Measurements from ENCODE around the gene MIDN.
"Not testable (repeated sequence)": the region's sequence is repeated elsewhere in the genome, so short reads cannot be mapped to it uniquely, and the experiment has no call there.

Gene MIDN

DNA sequence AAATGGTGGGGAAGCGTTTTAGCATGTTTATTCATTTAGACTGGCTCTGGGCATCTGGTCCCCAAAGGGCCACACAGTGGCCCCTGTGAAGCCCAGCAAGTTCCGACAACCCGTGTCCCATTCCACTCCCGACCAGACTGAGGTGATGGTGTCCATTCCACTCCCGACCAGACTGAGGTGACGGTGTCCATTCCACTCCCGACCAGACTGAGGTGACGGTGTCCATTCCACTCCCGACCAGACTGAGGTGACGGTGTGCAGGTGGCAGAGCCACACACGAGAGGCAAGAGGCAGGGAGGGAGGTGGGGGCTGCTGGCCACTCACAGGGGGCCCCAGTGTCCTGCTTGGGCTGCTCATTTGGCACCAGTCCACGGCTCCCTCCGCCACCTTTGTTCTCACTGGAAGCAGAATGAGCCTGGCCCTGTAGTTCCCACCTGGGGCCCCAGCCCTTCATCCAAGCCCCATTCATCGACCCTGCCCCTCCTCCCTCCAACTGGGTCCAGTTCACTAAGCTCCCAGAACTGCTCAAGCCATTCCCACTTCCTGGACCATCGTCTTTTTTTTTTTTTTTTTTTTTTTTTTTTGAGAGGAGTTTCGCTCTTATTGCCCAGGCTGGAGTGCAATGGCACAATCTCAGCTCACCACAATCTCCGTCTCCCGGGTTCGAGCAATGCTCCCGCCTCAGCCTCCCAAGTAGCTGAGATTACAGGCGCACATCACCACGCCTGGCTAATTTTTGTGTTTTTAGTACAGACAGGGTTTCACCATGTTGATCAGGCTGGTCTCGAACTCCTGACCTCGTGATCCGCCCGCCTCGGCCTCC, 1.9 kb upstream of the MIDN start:
- DNase-seq = not testable (repeated sequence)

DNA sequence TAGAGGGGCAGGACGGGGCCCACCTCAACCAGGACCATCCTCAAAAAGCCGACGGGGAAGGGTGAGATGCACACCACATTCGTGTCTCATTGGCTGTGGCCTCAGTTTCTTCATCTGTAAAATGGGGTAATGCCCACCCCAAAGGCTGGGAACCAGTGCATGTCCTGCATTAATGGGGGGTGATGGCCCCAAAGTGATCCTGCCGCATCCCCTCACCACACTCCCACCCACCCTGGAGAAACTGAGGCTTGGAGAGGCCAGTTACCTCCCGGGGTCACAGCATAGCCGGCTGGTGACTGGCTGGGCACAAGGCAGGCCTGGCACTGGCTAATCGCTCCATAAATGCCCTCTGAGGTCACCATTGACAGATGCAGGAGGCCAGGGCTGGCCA, 640 bp upstream of the MIDN start:
- DNase-seq = no peak

DNA sequence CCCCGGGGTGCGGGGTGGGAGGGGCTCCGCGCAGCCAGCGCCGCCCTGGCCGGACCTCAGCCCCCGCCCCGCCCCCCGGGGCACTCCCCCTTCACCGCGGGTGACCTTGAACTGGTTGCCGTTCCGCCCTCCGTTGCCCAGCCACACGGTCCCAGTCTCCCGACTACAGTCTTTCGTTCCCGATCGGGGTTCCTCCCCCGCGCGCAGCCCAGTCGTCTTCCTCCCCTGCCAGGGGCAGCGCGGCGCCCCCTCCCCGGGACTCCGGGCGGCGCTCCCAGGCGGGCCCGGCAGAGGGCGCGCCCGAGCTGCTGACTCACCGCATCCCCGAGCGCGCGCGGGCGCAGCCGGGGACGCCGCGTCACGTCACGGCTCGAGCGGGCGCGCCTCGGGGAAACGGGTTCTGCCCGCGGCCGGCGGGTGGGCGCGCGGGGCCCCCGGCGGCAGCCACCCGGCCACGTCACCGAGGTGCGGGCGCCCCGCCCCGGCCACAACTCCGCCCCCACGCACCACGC, 459 bp downstream of the MIDN start:
- peak; percentile 91 for DNase-seq

DNA sequence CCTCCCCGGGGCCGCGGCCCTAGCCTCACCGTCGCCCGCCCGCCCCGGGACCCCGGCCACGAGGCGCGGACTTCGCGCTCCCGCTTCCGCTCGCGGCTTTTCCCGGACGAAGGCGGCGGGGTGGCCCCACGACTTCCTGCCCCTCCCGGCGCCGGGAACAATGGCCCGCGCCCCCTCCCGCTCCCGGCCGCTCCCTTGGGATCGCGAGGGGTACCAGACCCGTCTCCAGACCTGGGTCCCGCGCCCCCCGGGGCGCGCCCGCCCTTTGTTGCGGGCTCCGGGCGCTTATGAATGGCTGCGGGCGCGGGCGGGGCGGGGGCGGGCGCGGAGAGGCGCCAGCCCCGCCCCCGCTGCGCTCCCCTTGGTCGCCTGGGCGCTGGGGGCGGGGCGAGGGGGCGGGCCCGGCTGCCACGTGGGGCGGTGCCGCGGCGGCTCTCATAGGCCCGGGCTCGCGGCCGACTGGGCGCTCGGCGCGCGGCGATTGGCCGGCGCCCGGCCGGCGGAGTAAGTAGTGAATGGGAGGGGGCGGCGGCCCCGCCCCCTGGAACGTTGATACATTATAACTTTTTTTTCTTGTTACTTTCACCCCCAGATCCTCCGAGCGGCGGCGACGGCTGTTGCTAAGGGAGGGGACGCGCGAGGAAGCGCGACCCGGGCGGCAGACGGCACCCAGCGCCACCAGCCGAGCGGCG, 1.1 kb downstream of the MIDN start:
- peak; percentile 99 for DNase-seq

DNA sequence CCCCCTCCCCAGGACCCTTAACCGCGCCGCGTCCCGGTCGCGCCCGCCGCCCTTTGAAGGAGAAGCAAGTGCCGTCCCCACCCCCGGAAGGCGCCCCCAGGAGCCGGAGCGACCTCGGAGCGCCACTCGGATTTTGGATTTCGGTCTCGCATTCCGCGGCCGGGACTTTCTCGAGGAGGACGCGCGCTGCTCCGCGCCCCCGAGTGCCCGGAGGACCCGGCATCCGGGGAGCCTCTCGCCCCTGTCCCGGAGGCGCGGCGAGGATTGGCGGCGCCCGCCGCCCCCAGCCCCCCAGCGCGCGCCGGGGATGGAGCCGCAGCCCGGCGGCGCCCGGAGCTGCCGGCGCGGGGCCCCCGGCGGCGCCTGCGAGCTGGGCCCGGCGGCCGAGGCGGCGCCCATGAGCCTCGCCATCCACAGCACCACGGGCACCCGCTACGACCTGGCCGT, 1.6 kb downstream of the MIDN start:
- DNase-seq = no peak

DNA sequence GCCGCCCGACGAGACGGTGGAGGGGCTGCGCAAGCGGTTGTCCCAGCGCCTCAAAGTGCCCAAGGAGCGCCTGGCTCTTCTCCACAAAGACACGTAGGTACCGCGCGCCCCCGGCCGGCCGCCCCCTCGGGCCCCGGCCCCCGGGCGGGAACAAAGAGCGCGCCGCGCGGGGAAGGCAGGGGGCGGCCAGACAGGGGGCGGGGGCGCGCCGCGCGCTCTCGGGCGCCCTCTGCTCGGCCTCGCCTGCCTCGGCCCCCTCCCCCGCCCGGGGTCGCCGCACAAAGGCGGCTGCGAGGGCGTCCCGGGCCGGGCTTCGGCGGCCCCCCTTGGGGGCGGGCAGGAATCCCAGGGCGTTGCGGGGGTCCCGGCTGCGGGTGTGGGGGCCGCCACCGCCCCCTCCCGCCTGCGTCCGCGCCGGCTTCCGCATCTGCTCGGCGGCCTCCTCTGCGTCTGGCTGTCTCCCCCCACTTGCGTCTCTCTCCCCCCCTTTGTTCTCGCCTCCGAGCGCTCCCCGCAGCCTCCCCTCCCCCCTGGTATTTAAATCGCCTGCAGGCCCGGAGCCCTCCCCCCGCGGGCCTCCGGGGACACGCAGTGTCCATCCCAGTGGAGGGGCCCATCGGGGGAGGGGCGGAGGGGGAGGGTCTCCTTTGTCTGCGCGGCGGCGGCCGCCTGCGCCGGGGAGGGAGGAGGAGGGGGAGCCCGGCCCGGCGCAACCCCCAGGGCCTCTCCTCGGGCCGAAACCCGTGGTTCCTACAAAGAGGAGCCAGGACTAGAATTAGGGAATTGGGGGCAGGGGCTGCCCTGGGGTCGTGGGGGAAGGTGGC, 2.3 kb downstream of the MIDN start:
- peak; percentile 39 for DNase-seq

DNA sequence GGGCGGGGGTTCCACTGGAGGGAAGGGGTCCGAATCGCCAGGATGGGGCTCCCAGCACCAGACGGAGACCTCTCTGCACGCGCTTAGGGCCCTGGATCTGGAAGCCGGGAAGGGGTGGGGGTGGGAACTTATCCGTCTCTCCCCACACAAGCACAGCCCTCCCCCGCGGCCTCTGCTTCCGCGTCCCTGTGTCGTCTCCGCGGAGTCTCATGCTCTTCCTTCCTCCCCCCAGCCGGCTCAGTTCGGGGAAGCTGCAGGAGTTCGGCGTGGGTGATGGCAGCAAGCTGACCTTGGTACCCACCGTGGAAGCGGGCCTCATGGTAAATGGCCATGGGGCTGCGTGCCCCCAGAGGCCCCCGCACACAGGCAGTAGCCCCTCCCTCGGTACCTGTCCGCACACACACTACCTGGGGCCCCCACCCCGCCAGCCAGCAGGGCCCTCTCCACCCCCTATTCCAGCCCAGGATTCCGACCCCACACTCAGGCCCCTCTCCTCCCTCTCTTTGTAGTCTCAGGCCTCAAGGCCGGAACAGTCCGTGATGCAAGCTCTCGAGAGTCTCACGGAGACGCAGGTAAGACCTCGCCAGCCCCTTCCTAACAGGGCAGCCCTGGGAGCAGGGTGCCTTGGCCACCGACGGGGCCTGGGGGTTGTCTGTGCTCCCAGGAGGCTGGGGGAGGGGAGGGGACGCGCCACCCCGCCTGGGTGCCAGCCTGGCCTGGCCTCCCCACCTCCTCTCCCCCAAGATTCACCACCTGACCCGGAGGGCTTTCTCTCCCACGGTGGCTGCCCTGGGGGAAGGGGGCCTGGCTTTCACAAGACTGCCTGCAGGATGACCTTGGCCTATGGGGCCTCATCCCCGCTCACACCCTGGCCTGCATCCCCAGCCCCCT, 3.2 kb downstream of the MIDN start:
- peak; percentile 93 for DNase-seq

DNA sequence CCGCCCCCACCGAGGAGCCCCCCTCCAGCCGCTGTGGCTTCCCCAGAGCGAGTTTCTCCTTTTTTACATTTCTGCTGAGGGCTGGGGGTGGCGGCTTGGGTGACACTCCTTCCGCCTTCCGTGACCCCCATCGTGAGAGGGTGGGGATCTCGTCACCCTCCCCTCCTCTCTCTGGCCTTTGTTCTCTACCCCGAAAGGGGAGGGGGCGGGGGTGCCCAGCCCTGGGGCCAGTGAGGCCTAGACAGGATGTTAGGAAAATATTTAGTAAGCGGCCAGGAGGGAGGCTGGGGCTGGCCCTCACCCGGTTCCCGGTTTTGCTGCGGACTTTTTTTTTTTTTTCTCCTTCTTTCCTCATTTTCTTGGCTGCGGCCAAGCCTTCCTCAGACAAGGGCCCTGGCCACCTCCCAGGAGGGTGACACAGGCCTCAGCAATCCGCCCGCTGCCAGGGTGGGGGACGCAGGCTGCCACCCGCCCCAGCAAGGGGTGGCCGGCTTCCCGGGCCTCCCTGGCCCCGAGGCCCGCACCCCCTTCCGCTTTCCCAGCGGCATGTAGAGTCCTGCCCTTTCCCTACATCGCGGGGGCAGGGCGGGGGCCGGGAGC, 3.9 kb downstream of the MIDN start:
- peak; percentile 97 for DNase-seq

DNA sequence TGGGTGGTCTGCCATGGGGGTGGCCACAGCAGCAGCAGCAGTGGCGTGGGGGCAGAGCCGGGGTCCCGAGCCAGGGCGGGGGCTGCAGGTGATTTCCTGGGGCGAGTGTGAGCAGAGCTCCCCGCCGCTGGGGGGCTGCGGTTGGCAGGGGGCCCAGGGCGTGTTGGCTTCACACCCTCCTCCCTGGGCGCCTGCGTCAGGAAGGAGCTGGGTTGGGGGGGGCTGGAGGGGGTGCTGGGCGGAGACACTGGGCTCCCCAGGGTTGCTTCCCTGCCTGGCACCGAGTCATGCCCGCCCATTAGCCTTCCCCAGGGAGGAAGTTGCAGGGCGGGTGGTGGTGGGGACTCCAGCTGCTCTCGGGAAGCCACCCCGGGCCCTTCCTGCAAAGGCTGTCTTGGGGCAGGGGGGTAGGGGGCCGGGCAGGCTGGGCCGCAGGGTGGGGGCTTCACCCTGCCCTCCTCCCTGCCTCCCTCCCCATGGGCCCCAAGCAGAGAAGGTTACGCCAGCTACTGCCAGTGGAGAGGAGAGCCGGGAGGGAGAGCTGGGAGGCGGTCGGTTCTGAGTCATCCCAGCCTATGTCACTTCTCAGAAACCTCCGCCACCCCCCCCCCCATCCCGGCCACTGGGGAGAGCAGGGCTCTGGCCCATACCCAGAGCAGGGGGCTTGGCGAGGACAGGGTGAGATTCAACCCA, 4.6 kb downstream of the MIDN start:
- DNase-seq = peak; percentile 97

DNA sequence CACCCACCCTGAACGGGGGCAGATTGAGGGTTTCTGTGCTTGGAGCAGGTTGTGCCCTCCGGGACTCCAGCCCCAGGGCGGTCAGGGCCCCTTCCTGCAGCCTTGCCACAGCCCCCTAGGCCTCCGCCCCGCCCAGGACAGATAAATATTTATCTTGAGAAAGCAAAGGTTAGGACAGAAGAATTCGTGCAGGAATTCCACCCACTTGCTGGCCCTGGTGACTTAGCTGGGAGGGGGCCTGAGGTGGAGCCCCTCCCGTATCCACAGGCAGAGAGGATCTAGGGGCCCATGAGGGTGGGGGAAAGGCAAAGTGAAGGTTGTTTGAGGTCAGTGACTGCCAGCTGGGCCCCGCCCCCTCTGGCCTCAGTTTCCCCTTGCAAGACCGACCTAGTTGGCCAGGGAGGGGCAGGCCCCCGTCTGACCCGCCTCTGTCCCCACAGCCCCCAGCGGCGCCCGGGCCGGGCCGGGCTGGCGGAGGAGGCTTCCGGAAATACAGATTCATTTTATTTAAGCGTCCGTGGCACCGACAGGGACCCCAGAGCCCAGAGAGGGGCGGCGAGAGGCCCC, 5.2 kb downstream of the MIDN start:
- no peak for DNase-seq

DNA sequence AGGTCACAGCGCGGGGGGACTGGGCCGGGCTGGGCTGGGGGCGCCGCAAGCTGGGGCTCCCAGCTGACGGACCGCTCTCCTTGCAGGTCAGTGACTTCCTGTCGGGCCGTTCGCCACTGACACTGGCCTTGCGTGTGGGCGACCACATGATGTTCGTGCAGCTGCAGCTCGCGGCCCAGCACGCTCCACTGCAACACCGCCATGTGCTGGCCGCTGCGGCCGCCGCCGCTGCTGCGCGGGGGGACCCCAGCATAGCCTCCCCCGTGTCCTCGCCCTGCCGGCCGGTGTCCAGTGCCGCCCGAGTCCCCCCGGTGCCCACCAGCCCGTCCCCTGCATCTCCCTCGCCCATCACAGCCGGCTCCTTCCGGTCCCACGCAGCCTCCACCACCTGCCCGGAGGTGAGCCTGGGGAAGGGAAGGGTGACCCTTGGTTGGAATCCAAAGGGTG, 5.7 kb downstream of the MIDN start:
- no peak for DNase-seq

DNA sequence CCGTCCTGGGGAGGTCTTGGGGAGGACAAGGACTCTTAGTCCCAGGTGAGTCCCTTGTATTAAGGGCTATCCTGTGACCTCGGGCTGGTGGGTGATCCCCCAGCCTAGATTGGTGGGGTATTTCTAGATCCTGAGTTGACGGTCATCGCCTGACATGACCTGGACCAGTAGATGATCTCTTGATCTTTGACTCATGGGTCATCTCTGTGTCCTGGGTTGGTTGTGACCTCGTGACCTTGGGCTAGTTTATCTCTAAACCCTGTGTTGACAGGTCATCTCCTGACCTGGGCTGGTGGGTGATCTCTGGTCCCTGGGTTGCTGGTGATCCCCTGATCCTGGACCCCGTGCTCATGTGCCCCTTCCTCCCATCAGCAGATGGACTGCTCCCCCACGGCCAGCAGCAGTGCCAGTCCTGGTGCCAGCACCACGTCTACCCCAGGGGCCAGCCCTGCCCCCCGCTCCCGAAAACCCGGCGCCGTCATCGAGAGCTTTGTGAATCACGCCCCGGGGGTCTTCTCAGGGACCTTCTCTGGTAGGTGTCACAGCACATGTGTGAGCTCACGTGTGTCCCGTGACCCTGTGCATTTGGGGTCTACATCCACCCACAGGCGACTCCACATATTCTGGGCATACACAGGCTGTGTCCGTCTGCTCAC, 6.3 kb downstream of the MIDN start:
- no peak for DNase-seq

DNA sequence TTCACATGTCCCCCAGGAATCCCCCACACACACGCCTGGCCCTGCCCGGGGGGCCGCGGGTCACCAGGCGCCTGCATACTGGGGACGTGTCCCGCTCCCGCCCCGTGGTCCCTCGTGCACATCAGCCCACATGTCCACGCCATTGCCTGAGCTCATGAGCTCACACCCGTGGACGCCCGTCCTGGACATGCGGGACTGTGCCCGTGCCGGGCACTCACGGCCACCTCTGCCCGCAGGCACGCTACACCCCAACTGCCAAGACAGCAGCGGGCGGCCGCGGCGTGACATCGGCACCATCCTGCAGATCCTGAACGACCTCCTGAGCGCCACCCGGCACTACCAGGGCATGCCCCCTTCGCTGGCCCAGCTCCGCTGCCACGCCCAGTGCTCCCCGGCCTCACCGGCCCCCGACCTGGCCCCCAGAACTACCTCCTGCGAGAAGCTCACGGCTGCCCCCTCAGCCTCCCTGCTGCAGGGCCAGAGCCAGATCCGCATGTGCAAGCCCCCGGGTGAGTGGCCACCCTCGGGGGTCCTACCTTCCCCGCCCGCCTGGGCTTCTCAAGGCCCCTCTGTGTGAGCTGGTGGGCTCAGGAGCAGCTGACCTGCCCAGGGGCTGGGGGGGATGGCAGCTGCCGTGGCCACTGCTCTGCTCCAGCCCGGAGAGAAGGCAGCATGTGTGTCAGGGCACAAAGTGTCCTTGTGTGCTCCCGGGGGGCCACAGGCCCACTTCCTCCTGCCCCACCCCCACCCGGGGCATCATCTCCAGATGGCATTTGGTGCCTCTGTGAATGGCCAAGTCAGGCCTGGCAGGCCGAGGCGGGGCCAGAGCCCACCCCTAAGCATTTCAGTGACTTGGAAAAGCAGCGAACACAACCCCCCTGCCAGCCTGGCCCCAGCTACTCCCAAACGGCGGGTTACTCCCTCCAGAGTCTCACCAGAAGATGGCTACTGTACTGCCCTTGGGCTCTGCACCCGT, 7.1 kb downstream of the MIDN start:
- no peak for DNase-seq

DNA sequence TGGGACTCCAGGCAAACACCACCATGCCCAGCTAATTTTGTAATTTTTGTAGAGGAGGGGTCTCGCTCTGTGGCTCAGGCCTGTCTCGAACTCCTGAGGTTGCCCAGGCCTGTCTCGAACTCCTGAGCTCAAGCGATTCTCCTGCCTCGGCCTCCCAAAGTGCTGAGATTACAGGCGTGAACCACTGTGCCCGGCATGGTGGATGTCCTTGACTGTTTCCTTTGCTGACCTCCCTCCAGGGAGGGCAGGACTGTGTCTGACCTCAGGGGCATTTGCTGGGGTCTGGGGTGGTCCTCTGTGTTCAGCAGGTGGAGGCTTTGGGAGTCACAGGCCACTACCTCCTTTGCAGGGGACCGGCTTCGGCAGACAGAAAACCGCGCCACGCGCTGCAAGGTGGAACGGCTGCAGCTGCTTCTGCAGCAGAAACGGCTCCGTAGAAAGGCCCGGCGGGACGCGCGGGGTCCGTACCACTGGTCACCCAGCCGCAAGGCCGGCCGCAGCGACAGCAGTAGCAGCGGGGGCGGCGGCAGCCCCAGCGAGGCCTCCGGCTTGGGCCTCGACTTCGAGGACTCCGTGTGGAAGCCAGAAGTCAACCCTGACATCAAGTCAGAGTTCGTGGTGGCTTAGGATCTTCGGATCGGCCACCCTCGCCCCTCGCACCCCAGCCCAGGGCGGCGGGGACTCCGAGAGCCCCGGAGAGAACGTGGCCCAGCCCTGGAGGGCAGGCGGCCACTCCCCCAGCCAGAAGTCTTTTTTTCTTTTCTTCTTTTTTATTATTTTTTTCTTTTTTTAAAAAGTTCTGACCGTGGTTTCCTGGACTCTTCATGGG, 8.5 kb downstream of the MIDN start:
- no peak for DNase-seq

DNA sequence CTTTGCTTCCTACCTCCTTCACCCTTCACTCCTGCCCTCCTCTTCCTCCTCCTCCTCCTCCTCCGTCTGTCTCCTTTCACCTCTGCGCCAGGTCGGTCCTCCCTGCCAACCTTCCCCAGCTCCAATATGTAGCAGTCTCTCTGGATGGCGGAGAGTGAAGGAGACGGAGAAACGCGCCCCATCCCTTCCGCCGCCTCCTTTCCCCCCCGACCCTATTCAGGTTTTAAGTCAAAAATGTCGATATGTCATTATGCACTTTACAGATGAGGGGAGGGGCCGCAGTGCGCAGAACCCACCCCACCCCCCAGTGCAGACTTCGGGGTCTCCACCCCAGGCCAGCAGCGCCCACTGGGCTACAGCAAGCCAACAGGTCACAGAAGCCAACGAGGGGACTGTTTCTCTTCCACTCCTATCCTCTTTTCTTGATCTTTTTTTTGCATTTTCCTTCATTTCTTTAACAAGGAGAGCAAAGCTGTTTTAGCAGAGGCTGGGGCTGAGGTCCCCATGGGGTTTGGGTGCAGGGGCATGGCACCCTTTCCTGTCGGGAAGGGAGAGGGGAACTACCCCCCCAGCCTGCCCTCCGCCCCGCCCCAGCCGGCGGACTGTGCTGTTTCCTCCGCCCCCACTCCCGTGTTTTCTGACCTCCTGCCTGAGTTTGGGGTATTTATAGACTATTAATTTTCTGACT, 9.2 kb downstream of the MIDN start:
- no peak for DNase-seq

DNA sequence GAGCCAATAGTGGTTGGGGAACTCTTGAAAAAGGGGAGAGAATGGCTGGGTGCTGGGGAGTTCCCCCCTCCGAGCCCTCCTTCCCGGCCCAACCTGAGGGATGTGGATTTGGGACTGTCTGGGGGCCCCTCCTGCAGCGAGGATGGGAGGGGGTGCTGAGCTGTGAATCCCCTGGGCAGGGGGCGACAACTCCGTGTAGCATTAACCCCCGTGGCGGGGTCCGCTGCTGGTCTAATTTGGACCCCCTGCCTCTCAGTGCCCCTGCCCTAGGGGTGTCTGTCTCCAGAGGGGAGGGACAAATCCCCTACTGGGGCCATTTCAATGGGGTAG, 9.7 kb downstream of the MIDN start:
- no peak for DNase-seq

DNA sequence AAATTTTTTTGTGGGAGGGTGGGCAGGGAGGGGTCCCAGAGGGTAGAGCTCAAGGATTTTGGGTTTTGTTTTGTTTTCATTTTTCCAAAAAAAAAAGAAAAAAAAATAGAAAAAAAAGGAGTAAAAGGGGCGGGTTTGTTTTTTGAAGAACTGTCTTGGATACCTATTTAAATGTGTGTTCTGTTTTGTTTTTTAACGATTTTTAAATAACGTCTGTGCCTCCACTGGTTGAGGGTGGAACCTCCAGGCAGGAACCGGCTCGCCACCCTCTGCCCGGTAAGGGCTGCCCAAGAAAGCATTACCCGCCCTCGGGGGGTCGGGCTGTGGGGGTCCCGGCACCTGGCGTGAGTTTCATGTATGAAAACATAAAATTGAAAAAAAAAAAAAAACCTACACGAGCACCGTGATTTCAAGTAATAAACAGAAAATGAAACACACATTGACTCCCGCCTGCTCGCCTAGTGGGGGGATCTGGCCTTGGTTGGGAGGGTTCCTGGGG, 10.4 kb downstream of the MIDN start:
- DNase-seq = no peak

Data from suppressor macrophage treated with lipopolysaccharide for 4 hours (primary cell).